RPMI7951 (cell line): ENCODE data around the gene AGAP5. TPM values are rescaled to one million over a fixed set of nuclear protein-coding genes. Genes with fewer than 3 reads are reported as not detected.
"Not testable (repeated sequence)": the region's sequence is repeated elsewhere in the genome, so short reads cannot be mapped to it uniquely, and the experiment has no call there.

Experiments
- DNase-seq: peaks from one replicate; pipeline ENCODE4 v3.0.0-alpha.2; 2012; ENCODE audit warnings: low read depth
- total RNA-seq: library from RNA; depleted of rRNA; stranded (reverse); fragments of >200 nt; shearing (Covaris generic); gene quantifications from 2 replicates; pipeline ENCODE4 v1.2.3, GENCODE V29; 2014; rRNA removed

Gene AGAP5
- 0.59 TPM in 1 of 2 replicates, not detected in the other for total RNA-seq

- DNase-seq, result not testable (repeated sequence)
Measured at GRCh38 chr10:73697675-73698159, at the start of gene AGAP5. Gene AGAP5, minus strand, starts transcription at chr10:73698109. Its CDS starts 354 bp downstream, at chr10:73697755.

- DNase-seq, result no peak
Measured at GRCh38 chr10:73746721-73747120, 48.8 kb upstream of the AGAP5 start.

- DNase-seq, result peak; percentile 55
Measured at GRCh38 chr10:73744664-73744975, 46.7 kb upstream of the AGAP5 start.

GRCh38 chr10:73743905-73744663, 46.2 kb upstream of the AGAP5 start, which contains the start of gene SEC24C:
Gene SEC24C, plus strand, starts transcription at chr10:73744372. Its CDS starts 2,461 bp downstream, at chr10:73746833.
- DNase-seq, result peak; percentile 93

- no peak for DNase-seq
Measured at GRCh38 chr10:73743327-73743904, 45.5 kb upstream of the AGAP5 start.

GRCh38 chr10:73742454-73742734, 44.5 kb upstream of the AGAP5 start:
- no peak for DNase-seq

GRCh38 chr10:73740501-73741254, 42.8 kb upstream of the AGAP5 start:
- DNase-seq, result not testable (repeated sequence)

- DNase-seq, result no peak
Measured at GRCh38 chr10:73734796-73735305, 36.9 kb upstream of the AGAP5 start.

GRCh38 chr10:73734028-73734720, 36.3 kb upstream of the AGAP5 start:
- no peak for DNase-seq

- no peak for DNase-seq
Measured at GRCh38 chr10:73732931-73733623, 35.2 kb upstream of the AGAP5 start.

- no peak for DNase-seq
Measured at GRCh38 chr10:73732426-73732825, 34.5 kb upstream of the AGAP5 start.

GRCh38 chr10:73731588-73732375, 33.9 kb upstream of the AGAP5 start:
- DNase-seq, result no peak

GRCh38 chr10:73730153-73730906, 32.4 kb upstream of the AGAP5 start:
- peak; percentile 87 for DNase-seq

GRCh38 chr10:73729781-73730152, 31.9 kb upstream of the AGAP5 start:
- DNase-seq, result peak; percentile 62

GRCh38 chr10:73723516-73723915, 25.6 kb upstream of the AGAP5 start:
- DNase-seq, result no peak

GRCh38 chr10:73720561-73720960, 22.7 kb upstream of the AGAP5 start:
- not testable (repeated sequence) for DNase-seq

GRCh38 chr10:73717556-73717955, 19.6 kb upstream of the AGAP5 start:
- DNase-seq, result no peak

GRCh38 chr10:73716251-73716650, 18.3 kb upstream of the AGAP5 start:
- DNase-seq, result no peak
